NCI-H748 (cell line): Measurements from ENCODE around the gene HECTD3.

Source experiments
- DNase-seq: peaks from one replicate; lab custom pipeline; 2025; ENCODE audit not compliant: unreplicated experiment; lab: John Stamatoyannopoulos, UW

Gene HECTD3

DNA sequence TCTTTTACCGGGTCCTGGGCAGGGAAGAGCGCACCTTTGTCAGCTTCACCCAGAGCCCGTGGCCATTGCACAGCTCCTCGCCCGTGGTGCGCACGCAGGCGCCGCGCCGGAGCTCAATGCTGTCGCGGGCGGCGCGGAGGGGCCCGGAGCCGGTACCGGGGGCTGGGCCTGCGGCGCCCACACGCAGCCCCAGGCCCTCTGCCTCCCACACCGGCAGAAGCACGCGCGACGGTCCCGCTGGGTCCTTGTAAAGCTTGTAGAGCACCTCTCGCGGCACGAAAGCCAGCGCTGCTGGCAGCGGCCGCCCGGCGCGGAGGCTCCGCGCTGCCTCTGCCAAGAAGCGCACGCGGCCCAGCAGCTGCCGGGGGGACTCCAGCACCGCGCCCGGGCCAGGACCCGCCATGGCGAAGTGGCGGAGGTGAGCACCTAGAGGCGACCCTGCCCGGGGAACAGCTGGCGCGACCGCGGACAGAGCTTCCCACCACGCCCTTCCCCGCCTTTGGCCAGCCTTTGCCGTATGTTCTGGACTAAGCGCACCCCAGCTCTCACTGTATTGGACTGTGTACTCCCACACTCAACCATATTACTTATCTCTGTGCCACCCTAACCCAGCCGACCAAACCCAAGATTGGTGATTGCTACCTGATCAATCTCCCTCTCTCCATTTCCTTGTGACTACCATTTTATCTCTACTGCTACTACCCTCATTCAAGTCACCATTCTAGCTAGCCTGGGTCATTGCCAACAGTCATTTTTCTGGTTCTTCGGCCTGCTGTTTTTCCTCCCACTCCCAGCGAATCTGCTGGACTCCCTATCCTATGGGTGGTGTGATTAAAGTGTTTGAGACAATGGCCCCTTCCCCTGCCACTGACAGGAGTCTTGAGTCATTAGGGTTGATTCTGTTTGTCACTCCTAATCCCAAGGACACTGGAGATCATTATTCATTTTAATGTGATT, at the start of gene HECTD3:
TSS of gene HECTD3 (minus strand) at position 470 of the 957 bp plus-strand sequence. CDS start at position 403, 67 bp downstream.
- peak; percentile 89 for DNase-seq

DNA sequence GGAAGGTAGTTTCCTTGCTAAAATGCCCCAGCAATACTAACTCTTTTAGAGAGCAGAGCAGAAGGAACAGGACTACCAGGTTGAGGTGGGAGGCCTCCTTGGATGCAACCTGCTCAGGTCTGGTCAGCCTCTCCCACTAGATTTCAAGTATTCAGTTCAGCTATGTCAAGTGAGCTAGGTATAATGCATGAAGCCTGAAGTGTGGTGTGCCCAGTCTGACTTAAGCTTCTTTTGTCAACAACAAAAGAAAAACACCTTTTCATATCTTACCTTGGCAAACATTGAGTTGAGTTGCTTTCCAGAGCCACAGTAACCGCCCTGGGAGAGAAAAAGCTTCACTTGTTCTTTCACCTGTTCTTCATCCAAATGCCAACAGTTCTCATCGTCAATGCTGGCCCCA, 48.7 kb upstream of the HECTD3 start:
- DNase-seq, result no peak

- DNase-seq, result no peak
Measured at GRCh38 chr1:45057542-45057941, 46.4 kb upstream of the HECTD3 start.

DNA sequence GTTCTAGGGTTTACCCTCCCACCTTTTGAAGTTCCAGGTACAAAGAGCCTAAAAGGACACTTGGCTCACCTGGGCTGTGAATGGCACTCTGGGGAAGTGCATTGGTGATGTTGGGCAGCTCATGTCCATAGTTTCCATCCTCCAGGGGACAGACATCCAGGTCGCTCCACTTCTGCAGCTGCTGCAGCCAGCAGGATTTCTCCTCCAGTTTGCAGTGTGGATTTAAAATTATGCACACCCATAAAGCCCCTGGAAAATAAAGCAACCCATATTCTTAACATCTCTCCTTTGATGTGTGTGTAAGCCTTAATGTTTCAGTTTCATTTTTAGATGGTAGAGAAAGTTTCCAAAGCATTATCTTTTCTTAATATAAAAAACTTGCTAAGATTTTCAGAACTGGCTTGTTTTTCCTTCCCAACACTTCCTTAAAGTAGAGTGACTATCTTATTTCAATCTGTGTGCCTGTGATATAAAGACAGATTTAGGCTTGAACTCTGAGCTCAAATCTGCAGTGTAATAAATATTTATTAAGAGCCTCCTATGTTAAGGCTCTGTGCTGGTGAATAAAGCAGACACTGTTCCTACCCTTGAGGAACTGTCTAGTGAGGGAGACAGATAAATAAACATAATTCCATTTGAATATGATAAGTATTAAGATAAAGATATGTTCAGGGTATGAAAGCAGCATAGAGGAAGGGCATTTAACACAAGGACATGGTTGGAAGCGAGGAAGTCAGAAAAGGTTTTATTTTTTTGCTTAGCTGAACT, 40.1 kb upstream of the HECTD3 start:
- no peak for DNase-seq

GRCh38 chr1:45047032-45047431, 35.9 kb upstream of the HECTD3 start:
- no peak for DNase-seq

- no peak for DNase-seq
Measured at GRCh38 chr1:45044916-45045315, 33.8 kb upstream of the HECTD3 start.

DNA sequence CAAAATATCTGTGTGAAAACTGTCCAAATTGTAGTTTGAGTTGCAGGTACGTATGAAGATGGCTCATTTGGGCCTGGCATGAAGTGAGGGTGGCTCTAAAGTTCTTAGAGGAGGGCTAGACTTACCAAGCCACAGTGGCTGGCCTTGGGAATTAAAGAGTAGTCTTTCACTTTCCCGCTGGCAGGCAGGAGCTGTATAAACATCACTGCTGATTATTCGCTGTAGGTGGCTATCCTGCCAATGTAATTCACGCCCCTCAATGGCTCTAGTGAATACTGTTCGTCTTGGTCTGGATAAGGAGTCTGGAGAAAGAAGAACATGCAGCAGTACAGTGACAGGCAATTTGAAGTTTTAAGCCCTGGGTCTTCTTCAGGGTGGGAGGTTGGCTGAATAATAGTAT, 32.0 kb upstream of the HECTD3 start:
- DNase-seq, result no peak

DNA sequence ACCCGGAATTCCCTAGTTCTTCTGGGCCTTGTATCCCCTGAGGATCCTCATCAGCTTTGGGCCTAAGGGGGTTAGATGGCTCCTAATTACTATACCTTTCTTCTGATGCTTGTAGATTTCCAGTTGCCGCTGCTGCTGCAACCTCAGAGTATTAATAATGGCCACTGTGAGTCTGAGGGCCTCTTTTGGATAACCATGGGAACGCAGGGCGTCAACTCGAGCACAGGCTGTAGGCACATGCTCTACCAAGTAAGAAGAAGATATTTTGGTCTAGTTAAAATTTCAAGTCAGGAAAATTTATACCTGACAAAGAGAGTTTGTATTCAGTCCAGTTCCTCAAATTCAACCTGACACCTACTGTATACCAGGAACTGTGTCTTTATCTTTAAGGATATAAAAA, 29.2 kb upstream of the HECTD3 start:
- DNase-seq, result no peak

DNA sequence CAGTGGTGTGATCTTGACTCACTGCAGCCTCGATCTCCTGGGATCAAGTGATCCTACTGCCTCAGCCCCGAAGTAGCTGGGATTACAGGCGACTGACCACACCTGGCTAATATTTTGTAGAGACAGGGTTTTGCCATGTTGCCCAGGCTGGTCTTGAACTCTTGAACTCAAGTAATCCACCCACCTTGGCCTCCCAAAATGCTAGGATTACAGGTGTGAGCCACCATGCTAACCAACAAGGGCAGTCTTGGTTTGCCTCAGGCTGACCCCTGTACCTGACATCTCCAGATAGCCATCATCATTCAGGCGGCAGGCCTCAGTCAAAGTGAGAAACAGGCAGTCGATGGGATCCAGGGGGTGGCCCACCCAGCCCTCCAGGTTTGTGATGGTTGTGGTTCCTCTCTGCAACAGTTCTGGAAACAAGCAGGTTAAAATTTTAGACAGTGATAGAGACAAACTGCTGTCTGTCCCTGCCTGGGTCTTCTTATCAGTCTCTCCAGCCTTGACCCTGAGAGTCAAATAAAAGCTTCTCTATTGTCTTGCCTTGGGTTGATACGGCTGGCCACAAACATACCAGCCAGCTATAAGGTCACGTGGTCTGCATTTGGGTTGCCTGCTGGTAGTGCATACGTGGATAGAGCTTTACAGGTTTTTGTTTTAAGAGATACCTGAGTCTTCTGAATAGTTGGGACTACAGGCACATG, 27.7 kb upstream of the HECTD3 start:
- DNase-seq, result no peak

- DNase-seq, result no peak
Measured at GRCh38 chr1:45038240-45038639, 27.1 kb upstream of the HECTD3 start.

DNA sequence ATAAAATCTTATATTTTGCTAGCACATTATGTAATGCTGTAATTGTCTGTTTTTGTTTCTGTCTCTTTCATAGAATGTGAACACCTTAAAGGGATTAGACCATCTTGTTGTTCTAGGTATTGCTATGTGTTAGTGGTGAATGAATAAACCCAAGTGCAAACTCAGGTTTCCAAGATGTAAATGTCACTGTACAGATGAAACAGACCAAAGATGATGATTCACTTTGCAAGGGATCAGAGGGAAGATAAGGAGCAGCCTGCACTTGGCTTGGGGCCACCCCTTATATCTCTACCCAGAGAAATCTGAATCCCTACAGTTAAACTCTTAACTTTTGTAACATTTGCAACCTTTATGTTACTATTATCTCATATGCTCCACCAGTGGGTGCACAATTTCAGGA, 26.3 kb upstream of the HECTD3 start:
- DNase-seq, result no peak

DNA sequence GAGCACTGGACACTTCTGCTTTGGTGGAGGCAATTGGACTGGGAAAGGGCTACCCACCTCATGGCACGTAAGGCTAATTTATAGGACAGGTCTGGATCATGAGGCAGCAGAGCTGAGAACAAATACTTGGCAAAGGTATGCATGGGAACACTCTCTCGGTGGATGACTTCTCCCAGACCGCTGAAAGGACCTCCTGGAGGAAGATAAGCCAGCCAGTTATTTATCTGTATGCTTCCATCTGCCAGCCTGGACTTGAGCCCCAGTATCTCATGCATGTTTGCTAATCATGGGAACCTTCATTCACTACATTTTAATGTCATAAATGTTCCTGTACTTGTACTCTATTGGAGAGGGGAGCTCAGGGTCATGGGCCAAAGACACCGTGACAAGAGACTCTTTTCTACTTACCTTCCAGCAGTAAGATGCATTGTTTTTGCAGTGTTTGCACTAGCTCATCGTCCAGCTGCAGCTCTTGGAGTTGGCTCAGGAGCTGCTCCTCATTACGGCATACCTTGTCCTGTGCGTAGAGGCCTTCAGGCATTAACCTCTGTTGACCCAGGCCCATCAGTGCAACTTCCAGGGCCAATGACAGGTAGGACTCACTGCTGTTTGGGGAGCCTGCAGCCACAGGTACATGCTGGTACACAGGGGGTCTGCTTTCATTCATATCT, 24.6 kb upstream of the HECTD3 start:
- no peak for DNase-seq

- no peak for DNase-seq
Measured at GRCh38 chr1:45033356-45033755, 22.2 kb upstream of the HECTD3 start.

DNA sequence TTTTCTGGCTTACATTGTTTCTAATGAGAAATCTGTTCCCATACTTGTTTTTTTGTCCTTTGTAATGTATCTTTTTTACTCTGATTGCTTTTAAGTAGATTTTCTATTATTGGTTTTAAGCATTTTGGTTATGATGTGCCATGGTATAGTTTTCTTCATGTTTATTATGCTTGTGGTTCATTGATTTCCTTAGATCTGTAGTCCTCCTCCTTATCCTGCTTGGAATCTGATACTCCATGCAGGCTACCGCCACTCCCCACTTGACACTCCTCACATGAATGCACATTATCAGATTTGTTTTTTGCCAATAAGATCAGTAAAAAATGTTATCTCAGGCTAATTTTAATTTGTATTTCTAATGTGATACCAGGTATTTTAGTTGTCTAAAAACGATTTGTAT, 21.7 kb upstream of the HECTD3 start:
- DNase-seq, result no peak

DNA sequence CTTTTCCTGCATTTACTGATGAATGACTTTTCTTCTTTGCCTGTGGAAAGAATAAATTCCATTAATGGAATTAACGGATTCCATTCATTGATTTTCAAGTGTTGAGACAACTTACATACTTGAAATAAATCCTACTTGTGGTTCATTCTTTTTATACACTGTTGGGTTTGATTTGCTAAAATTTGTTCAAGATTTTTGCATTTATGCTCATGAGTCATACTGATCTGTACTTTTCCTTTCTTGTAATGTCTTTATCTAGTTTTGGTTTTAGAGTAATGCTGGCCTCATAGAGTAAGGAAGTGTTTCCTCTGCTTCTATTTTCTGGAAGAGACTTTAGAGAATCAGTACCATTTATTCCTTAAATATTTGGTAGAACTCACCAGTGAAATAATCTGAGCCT, 15.3 kb upstream of the HECTD3 start:
- no peak for DNase-seq

DNA sequence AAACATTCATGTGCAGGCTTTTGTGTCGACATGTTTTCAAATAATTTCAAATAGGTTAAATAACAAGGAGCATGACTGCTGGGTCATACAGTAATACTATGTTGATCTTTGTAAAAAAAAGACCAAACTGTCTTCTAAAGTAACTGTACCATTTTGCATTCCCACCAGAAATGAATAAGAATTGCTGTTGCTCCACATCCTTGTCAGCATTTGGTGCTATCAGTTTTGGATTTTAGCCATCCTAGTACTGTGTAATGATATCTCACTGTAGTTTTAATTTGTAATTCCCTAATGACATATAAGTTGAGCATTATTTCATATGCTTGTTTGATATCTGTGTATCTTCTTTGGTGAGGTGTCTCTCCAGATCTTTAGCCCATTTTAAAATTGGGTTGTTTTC, 12.5 kb upstream of the HECTD3 start:
- DNase-seq, result no peak

DNA sequence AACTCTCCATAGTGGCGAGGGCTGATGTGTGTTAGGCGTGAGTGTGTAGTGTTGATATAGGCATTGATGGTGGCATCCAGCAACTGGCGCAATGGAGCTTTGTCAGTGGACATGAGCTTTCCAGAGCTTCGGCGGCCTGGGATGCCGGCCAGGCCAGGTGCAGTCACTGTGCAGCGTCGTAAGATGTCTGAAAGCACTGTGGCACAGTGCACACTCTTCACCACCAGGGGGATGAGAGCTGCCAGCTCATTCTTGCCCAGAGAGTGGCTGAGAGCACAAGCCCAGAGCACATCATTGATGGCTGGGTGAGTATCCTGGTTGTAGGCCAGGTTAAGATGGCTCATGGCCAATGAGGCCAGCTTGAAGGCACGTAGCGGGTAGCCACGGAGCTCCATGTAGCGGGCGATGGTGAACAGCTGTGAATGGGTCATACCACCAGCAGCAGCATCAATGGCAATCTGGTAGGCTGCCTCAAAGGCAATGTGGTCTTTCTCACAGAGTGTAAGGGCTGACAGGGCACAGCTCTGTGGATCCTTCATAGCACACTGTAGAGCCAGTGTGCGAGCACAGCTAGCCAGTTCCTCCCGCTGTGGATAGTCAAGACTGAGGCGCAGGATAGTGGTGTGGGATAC, 7.6 kb upstream of the HECTD3 start:
- peak; percentile 65 for DNase-seq

DNA sequence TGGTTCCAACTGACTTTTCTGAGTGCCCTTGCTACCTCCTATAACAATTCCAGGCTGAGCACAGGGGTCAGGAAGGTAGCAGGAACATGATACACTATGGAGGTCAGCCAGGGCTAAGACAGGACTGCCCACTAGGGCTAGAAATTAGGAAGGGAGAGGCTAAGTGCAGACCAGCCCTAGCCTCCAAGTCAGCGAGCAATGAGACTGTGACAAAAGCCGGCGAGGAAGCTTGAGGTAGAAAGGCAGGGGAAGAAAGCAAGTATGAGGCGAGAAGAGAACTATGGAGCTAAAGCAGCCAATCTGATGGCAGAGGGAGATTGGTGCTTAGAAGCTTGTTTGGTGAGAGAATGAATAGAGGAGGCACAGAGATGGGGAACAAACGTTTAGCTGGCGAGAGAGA, 5.6 kb upstream of the HECTD3 start:
- DNase-seq, result no peak

GRCh38 chr1:45016090-45016697, 5.1 kb upstream of the HECTD3 start:
- DNase-seq, result no peak

GRCh38 chr1:45015683-45016082, 4.6 kb upstream of the HECTD3 start:
- DNase-seq, result no peak
